Neural cell (in vitro differentiated cells): ENCODE data around the gene WDR37. TPM values are rescaled to one million over a fixed set of nuclear protein-coding genes. Genes with fewer than 3 reads are reported as not detected.

Experiments
- H2AFZ ChIP-seq: fragments of 200-600, 300-800 bp; sonication (generic), shearing (Covaris generic); 2 replicates; pipeline ENCODE4 v1.6.0; 2014; ENCODE audit warnings: low read depth, mild to moderate bottlenecking, antibody characterized with exemption, low read length, moderate library complexity
- H3F3A ChIP-seq: fragments of 200-600 bp; shearing (Covaris generic); 2 replicates; pipeline ENCODE4 v1.6.1; 2016; ENCODE audit warnings: mild to moderate bottlenecking, moderate library complexity, mixed read lengths, antibody characterized with exemption, low read length; ENCODE audit not compliant: insufficient read depth, poor library complexity, severe bottlenecking
- H3K27ac ChIP-seq: fragments of 200-600, 300-800 bp; sonication (generic), shearing (Covaris generic); 2 replicates; pipeline ENCODE4 v1.5.1; 2014; ENCODE audit warnings: mild to moderate bottlenecking, low read length, moderate library complexity
- H3K27me3 ChIP-seq: fragments of 300-800, 200-600 bp; sonication (generic), shearing (Covaris generic); 2 replicates; pipeline ENCODE4 v1.6.0; 2014; ENCODE audit warnings: mild to moderate bottlenecking, low read depth, low read length, moderate library complexity; ENCODE audit not compliant: insufficient read depth
- H3K36me3 ChIP-seq: fragments of 300-800, 200-600 bp; sonication (generic), shearing (Covaris generic); 2 replicates; pipeline ENCODE4 v1.5.1; 2014; ENCODE audit warnings: mild to moderate bottlenecking, antibody characterized with exemption, low read length, moderate library complexity; ENCODE audit not compliant: insufficient read depth
- H3K4me2 ChIP-seq: fragments of 300-800, 200-600 bp; sonication (generic), shearing (Covaris generic); 2 replicates; pipeline ENCODE4 v1.6.0; 2014; ENCODE audit warnings: mild to moderate bottlenecking, low read length
- H3K4me3 ChIP-seq: fragments of 300-800, 200-600 bp; sonication (generic), shearing (Covaris generic); 2 replicates; pipeline ENCODE4 v1.5.1; 2014; ENCODE audit warnings: mild to moderate bottlenecking, low read length, moderate library complexity
- H3K79me2 ChIP-seq: fragments of 200-600 bp; shearing (Covaris generic); replicated peaks from 2 replicates; pipeline ENCODE4 v1.6.0; 2014; ENCODE audit warnings: mild to moderate bottlenecking, low read length, moderate library complexity; ENCODE audit not compliant: insufficient read depth
- H3K9ac ChIP-seq: fragments of 300-800, 200-600 bp; sonication (generic), shearing (Covaris generic); 2 replicates; pipeline ENCODE4 v1.6.1; 2016; ENCODE audit warnings: mild to moderate bottlenecking, low read length, mixed read lengths
- H3K9me2 ChIP-seq: fragments of 200-600 bp; shearing (Covaris generic); 2 replicates; pipeline ENCODE4 v1.6.1; 2016; ENCODE audit warnings: mild to moderate bottlenecking, low read length, mixed read lengths; ENCODE audit not compliant: insufficient read depth
- H3K9me3 ChIP-seq: fragments of 200-600, 300-800 bp; sonication (generic), shearing (Covaris generic); 2 replicates; pipeline ENCODE4 v1.6.1; 2016; ENCODE audit warnings: mild to moderate bottlenecking, mixed run types, low read length, moderate library complexity, mixed read lengths
- H4K20me1 ChIP-seq: fragments of 200-600 bp; shearing (Covaris generic); 2 replicates; pipeline ENCODE4 v1.6.1; 2016; ENCODE audit warnings: mild to moderate bottlenecking, mixed run types; ENCODE audit not compliant: insufficient read depth
- CTCF ChIP-seq: fragments of 450-650 bp; IDR thresholded peaks from 2 replicates; pipeline ENCODE4 v1.5.1; 2014; ENCODE audit warnings: antibody characterized with exemption, mild to moderate bottlenecking, moderate library complexity; ENCODE audit not compliant: poor library complexity, severe bottlenecking
- EP300 ChIP-seq: fragments of 450-650 bp; conservative IDR thresholded peaks from 2 replicates; pipeline ENCODE4 v1.6.1; 2014; ENCODE audit warnings: antibody characterized with exemption, mild to moderate bottlenecking, moderate library complexity; ENCODE audit not compliant: poor library complexity, severe bottlenecking
- EZH2 ChIP-seq: fragments of 200-600, 300-800 bp; shearing (Covaris generic), sonication (generic); IDR thresholded peaks from 2 replicates; pipeline ENCODE4 v1.6.1; 2014; ENCODE audit warnings: antibody characterized with exemption, low read length, borderline replicate concordance, mild to moderate bottlenecking; ENCODE audit not compliant: insufficient read depth, poor library complexity, severe bottlenecking
- MXI1 ChIP-seq: fragments of 450-650 bp; conservative IDR thresholded peaks from 2 replicates; pipeline ENCODE4 v1.6.1; 2014; ENCODE audit warnings: antibody characterized with exemption, mild to moderate bottlenecking; ENCODE audit not compliant: poor library complexity, severe bottlenecking
- POLR2AphosphoS5 ChIP-seq: IDR thresholded peaks from 2 replicates; pipeline ENCODE4 v1.6.1; 2012
- RAD21 ChIP-seq: fragments of 450-650 bp; conservative IDR thresholded peaks from 2 replicates; pipeline ENCODE4 v1.6.1; 2014; ENCODE audit warnings: antibody characterized with exemption, mild to moderate bottlenecking, moderate library complexity
- REST ChIP-seq: IDR thresholded peaks from 2 replicates; pipeline ENCODE4 v1.6.1; 2012; ENCODE audit warnings: borderline replicate concordance
- SMC3 ChIP-seq: fragments of 450-650 bp; conservative IDR thresholded peaks from 2 replicates; pipeline ENCODE4 v1.6.1; 2014; ENCODE audit warnings: antibody characterized with exemption, mild to moderate bottlenecking, moderate library complexity; ENCODE audit not compliant: poor library complexity
- TAF1 ChIP-seq: IDR thresholded peaks from 2 replicates; pipeline ENCODE4 v1.6.1; 2012; ENCODE audit warnings: low read depth
- polyA plus RNA-seq: library from polyadenylated mRNA; depleted of rRNA; stranded (reverse); fragments of >200 nt; gene quantifications from 2 replicates; pipeline ENCODE4 v1.2.3, GENCODE V29; 2014

Gene WDR37
- polyA plus RNA-seq, 1 donor from 2014 or later, result 32.3 TPM

- no peaks in the 10 kb centered on the region for H3K9me3 ChIP-seq
- no peak overlapping the region for H3K4me3 ChIP-seq
- H3K79me2 ChIP-seq, result no peaks in the 10 kb centered on the region
- no peaks in the 10 kb centered on the region for H3F3A ChIP-seq
- H3K9me2 ChIP-seq, result no peaks in the 10 kb centered on the region
- H3K9ac ChIP-seq, result no peak overlapping the region
- H3K27me3 ChIP-seq, result no peaks in the 10 kb centered on the region
- TF ChIP-seq REST (no peak), RAD21 (no peak), EZH2 (no peak), TAF1 (no peak), POLR2AphosphoS5 (no peak), CTCF (no peak), MXI1 (no peak), EP300 (no peak), SMC3 (no peak)
- H3K4me2 ChIP-seq, result no peak overlapping the region
- H3K36me3 ChIP-seq, result no peaks in the 10 kb centered on the region
- H4K20me1 ChIP-seq, result no peaks in the 10 kb centered on the region
- no peak overlapping the region for H2AFZ ChIP-seq
- H3K27ac ChIP-seq, result no peak overlapping the region
Measured at GRCh38 chr10:1121271-1121970, 65.2 kb downstream of the WDR37 start.

- no peak for TF ChIP-seq SMC3
- TF ChIP-seq TAF1, result no peak
- TF ChIP-seq EP300, result no peak
- no peak for TF ChIP-seq MXI1
- TF ChIP-seq EZH2, result no peak
- Histone ChIP-seq H3K9me3 (no peaks in the 10 kb centered on the region), H3K4me2 (no peak overlapping the region), H3K36me3 (no peaks in the 10 kb centered on the region), H3K27ac (no peak overlapping the region), H3K9ac (no peak overlapping the region), H3K27me3 (no peaks in the 10 kb centered on the region), H4K20me1 (no peaks in the 10 kb centered on the region), H3K79me2 (no peaks in the 10 kb centered on the region), H3K4me3 (no peak overlapping the region), H2AFZ (no peak overlapping the region), H3K9me2 (no peaks in the 10 kb centered on the region), H3F3A (no peaks in the 10 kb centered on the region)
Measured at GRCh38 chr10:1122349-1122748, 66.2 kb downstream of the WDR37 start.
